Prostate gland (tissue), 2 donors: ENCODE measurements around the gene ZAP70. TPM values are rescaled to one million over a fixed set of nuclear protein-coding genes. Genes with fewer than 3 reads are reported as not detected.

Experiments used
- small RNA-seq, 2 donors: library from RNA; depleted of rRNA; stranded (forward); fragments of <200 nt; gene quantifications; one replicate each; pipeline ENCODE3, GENCODE V24; 2016
- total RNA-seq, 2 donors: library from RNA; depleted of rRNA; stranded (reverse); fragments of >200 nt; gene quantifications; one replicate each; pipeline ENCODE4 v1.1.0, GENCODE V29; 2016

Gene ZAP70
- total RNA-seq, 2 donors from 2014 or later, result 1.8 to 3.9 TPM

Small RNAs within 50 kb of the gene (small RNA-seq; reads per million reads assigned to genes)
- 0 reads per million in 2 donors for gene RNU4-8P

Other genes starting within 250 kb of the ZAP70 start
- 10 to 100 TPM; 13.0 to 57.9 TPM for gene ANKRD36B, start 123.7 kb upstream of the ZAP70 start, total RNA-seq
- 100 to 1,000 TPM; 363 to 469 TPM for gene COX5B, start 67.5 kb upstream of the ZAP70 start, total RNA-seq
- 100 to 1,000 TPM in 1 of 2 donors, 10 to 100 TPM in 1; 80.5 to 102 TPM for gene ACTR1B, start 49.5 kb upstream of the ZAP70 start, total RNA-seq
- 1 to 10 TPM; 2.0 to 7.0 TPM for gene C2orf92, start 43.9 kb upstream of the ZAP70 start, total RNA-seq